Endothelial cell of umbilical vein (primary cell): ENCODE data around the gene ERICH3. TPM values are rescaled to one million over a fixed set of nuclear protein-coding genes. Genes with fewer than 3 reads are reported as not detected.

Experiments used
- BruUV-seq: library from RNA; stranded (reverse); fragments of 400-500 nt; replicated peaks from 2 replicates; lab custom pipeline; 2021; lab: Mats Ljungman, UMichigan
- CTCF ChIA-PET: fragments of 300-600, 350-600 bp; sonication (Branson Sonifier 250); formaldehyde crosslinking; loops from one replicate; lab custom pipeline; 2021; ENCODE audit warnings: antibody characterized with exemption, inconsistent platforms; lab: Charles Lee
- POLR2A ChIA-PET: fragments of 300-600, 350-600 bp; sonication (Branson Sonifier 250); formaldehyde crosslinking; loops from one replicate; lab custom pipeline; 2021; ENCODE audit warnings: antibody characterized with exemption, inconsistent platforms; lab: Charles Lee
- DNase-seq: peaks from one replicate; pipeline ENCODE4 v3.0.0-alpha.2; 2011; ENCODE audit warnings: low read depth, low spot score
- FAIRE-seq: peaks from 2 replicates; lab custom pipeline; 2011; peaks lifted over from hg19 to GRCh38; lab: Jason Lieb, UNC
- H2AFZ ChIP-seq: 2 replicates; pipeline ENCODE4 v1.6.0; 2012; ENCODE audit warnings: low read depth, low read length, control low read depth, inconsistent platforms
- H3K27ac ChIP-seq: 2 replicates; pipeline ENCODE4 v1.5.1; 2011; ENCODE audit warnings: low read depth, mild to moderate bottlenecking, control low read depth, low read length, moderate library complexity; ENCODE audit not compliant: insufficient read depth
- H3K27me3 ChIP-seq, 2 experiments: 2 replicates each; pipeline versions ENCODE4 v1.6.0 to v1.6.1; 2011; ENCODE audit warnings: low read length in 2 of 2, mixed read lengths in 1 of 2; ENCODE audit not compliant: control insufficient read depth in 2 of 2, insufficient read depth in 2 of 2
- H3K36me3 ChIP-seq, 2 experiments: 2 replicates in 1 of 2; 3 replicates in 1 of 2; pipeline ENCODE4 v1.5.1; 2011; ENCODE audit warnings: low read length in 2 of 2, mild to moderate bottlenecking in 1 of 2, moderate library complexity in 1 of 2; ENCODE audit not compliant: control insufficient read depth in 2 of 2, insufficient read depth in 2 of 2; ENCODE audit errors: extremely low read depth in 1 of 2
- H3K4me1 ChIP-seq: 3 replicates; pipeline ENCODE4 v1.5.1; 2011; ENCODE audit warnings: mild to moderate bottlenecking, low read length; ENCODE audit not compliant: control insufficient read depth, insufficient read depth; ENCODE audit errors: extremely low read depth
- H3K4me2 ChIP-seq: 2 replicates; pipeline ENCODE4 v1.6.1; 2011; ENCODE audit warnings: low read length, control low read depth, mixed read lengths; ENCODE audit not compliant: insufficient read depth
- H3K4me3 ChIP-seq, 3 experiments: fragments of 200-600 bp in 1 of 3; sonication (generic), shearing (Covaris generic) in 1 of 3; replicated peaks in 1 of 3; 2 replicates each; pipeline ENCODE4 v1.5.1; 2011 to 2016; ENCODE audit warnings: control low read depth in 3 of 3, low read length in 3 of 3, mild to moderate bottlenecking in 2 of 3, inconsistent platforms in 1 of 3, low read depth in 1 of 3, moderate library complexity in 1 of 3; ENCODE audit not compliant: insufficient read depth in 1 of 3
- H3K79me2 ChIP-seq: 2 replicates; pipeline ENCODE4 v1.6.0; 2012; ENCODE audit warnings: low read length, inconsistent platforms; ENCODE audit not compliant: control insufficient read depth, insufficient read depth
- H3K9ac ChIP-seq: replicated peaks from 2 replicates; pipeline ENCODE3; 2011; ENCODE audit warnings: low read length, control low read depth; ENCODE audit not compliant: insufficient read depth; ENCODE audit errors: extremely low read depth
- H3K9me1 ChIP-seq: replicated peaks from 3 replicates; pipeline ENCODE4 v1.6.0; 2011; ENCODE audit warnings: mild to moderate bottlenecking, low read length; ENCODE audit not compliant: control insufficient read depth, insufficient read depth; ENCODE audit errors: extremely low read depth
- H3K9me3 ChIP-seq: replicated peaks from 2 replicates; pipeline ENCODE4 v1.5.1; 2012; ENCODE audit warnings: low read length, inconsistent platforms; ENCODE audit not compliant: control insufficient read depth, insufficient read depth
- H4K20me1 ChIP-seq: replicated peaks from 2 replicates; pipeline ENCODE3; 2011; ENCODE audit warnings: mild to moderate bottlenecking, low read length; ENCODE audit not compliant: control insufficient read depth, insufficient read depth; ENCODE audit errors: extremely low read depth
- EZH2 ChIP-seq: IDR thresholded peaks from 2 replicates; pipeline ENCODE4 v1.6.1; 2012; ENCODE audit warnings: borderline replicate concordance, low read depth, mild to moderate bottlenecking, moderate library complexity, low read length, inconsistent platforms; ENCODE audit not compliant: severe bottlenecking
- FOS ChIP-seq: IDR thresholded peaks from 2 replicates; pipeline ENCODE4 v1.6.1; 2011; ENCODE audit warnings: mild to moderate bottlenecking, low read length, moderate library complexity, borderline replicate concordance; ENCODE audit not compliant: insufficient read depth
- GATA2 ChIP-seq: IDR thresholded peaks from 2 replicates; pipeline ENCODE4 v1.7.0; 2011; ENCODE audit warnings: low read depth, mild to moderate bottlenecking, moderate library complexity, mixed read lengths, low read length; ENCODE audit not compliant: insufficient read length, insufficient read depth
- JUN ChIP-seq: IDR thresholded peaks from 2 replicates; pipeline ENCODE4 v1.6.1; 2011; ENCODE audit warnings: borderline replicate concordance, low read depth; ENCODE audit not compliant: insufficient read length, insufficient read depth
- MYC ChIP-seq: IDR thresholded peaks from one replicate; pipeline ENCODE4 v1.6.1; 2011; ENCODE audit warnings: mild to moderate bottlenecking, low read depth, low read length
- POLR2A ChIP-seq: IDR thresholded peaks from 2 replicates; pipeline ENCODE4 v1.6.1; 2012; ENCODE audit warnings: low read depth, mild to moderate bottlenecking, control low read depth, low read length
- POLR2AphosphoS5 ChIP-seq: IDR thresholded peaks from 2 replicates; pipeline ENCODE4 v1.6.1; 2012; ENCODE audit warnings: low read depth, mild to moderate bottlenecking, control low read depth, low read length, moderate library complexity; ENCODE audit not compliant: insufficient read depth
- dilution Hi-C: fragments of 300-500 bp; cut with MboI; formaldehyde crosslinking; loops from one replicate; pipeline ENCODE4 v1.15.0; 2019; ENCODE audit warnings: low sequenced_read_pairs; ENCODE audit not compliant: extremely low pct_ligation_motif_present
- intact Hi-C: fragments of 100-400 bp; cut with micrococcal nuclease; formaldehyde crosslinking; loops from one replicate; pipeline ENCODE4 v1.10.0; 2022
- polyA plus RNA-seq, 4 experiments: library from polyadenylated mRNA; depleted of rRNA in 3 of 4; stranded (reverse) in 3 of 4; unstranded in 1 of 4; fragments of >200 nt; gene quantifications; 2 replicates each; pipeline versions ENCODE4 v1.2.1 to v1.2.3, GENCODE V29; 2011 to 2012; ENCODE audit warnings: missing spikeins in 1 of 4
- total RNA-seq: library from RNA; stranded (reverse); gene quantifications from 2 replicates; pipeline ENCODE4 v1.2.3, GENCODE V29; 2021
- TF ChIP-seq, protein P1 (sequence below): IDR thresholded peaks from 2 replicates; pipeline ENCODE4 v1.6.1; 2011; ENCODE audit not compliant: insufficient read depth, insufficient read length
- TF ChIP-seq, protein P2 (sequence below), 2 donors: IDR thresholded peaks; 1 replicate in 1 of 2; 2 replicates in 1 of 2; pipeline ENCODE4 v1.5.1; 2011; ENCODE audit warnings: low read length in 2 of 2, mild to moderate bottlenecking in 2 of 2, moderate library complexity in 2 of 2, control low read depth in 1 of 2, inconsistent platforms in 1 of 2, low read depth in 1 of 2; ENCODE audit not compliant: insufficient read depth in 1 of 2; ENCODE audit errors: extremely low read depth in 1 of 2

Gene ERICH3
- total and polyA plus RNA-seq, 2 donors (not counting 3 experiments of a cell fraction or from before 2014, with no cell fraction given): not detected

DNA sequence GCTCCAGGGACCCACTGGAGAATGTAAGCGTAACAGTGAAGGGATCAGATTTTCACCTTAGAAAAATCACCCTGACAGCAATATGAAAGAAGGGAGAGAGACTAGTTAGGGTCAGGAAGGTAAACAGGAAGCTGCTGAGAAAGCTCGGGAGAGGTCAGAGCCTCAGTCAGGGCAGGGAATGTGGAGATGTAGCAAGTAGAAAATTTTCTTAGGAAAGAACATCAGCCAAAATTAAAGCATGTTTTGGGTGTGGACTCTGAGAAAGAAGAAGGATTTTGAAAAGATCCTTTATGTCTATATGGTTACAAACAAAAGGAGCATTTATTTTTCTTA is 16.7 kb upstream of the ERICH3 start:
- Histone ChIP-seq H3K36me3 (no peaks in the 10 kb centered on the region), H3K4me1 (no peaks in the 10 kb centered on the region), H4K20me1 (no peaks in the 10 kb centered on the region), H3K27ac (no peak overlapping the region), H2AFZ (peak overlapping the region; percentile 69), H3K4me2 (peak overlapping the region; percentile 21), H3K79me2 (no peaks in the 10 kb centered on the region), H3K9me1 (no peaks in the 10 kb centered on the region), H3K9me3 (no peaks in the 10 kb centered on the region), H3K9ac (peak overlapping the region; percentile 9), H3K4me3 (no peak overlapping the region), H3K27me3 (no peaks in the 10 kb centered on the region)
- CTCF ChIA-PET: interaction anchor here (1.0 to 3.7 kb wide), 27 partner anchors 9 to 1062 kb away, joined by 3 to 35 read pairs (median 5); partner anchors contain the start of genes CRYZ, ERICH3 and TYW3
- intact Hi-C loops: loop anchor here (1.0 kb wide), 1 partner anchor 43 kb away; the partner anchor contains the start of genes CRYZ and TYW3
- dilution Hi-C loops: no loop called here
- FAIRE-seq (no peak), DNase-seq (peak; percentile 3)
- POLR2A ChIA-PET: no interaction called here
- TF ChIP-seq GATA2 (no peak), POLR2A (no peak), JUN (no peak), EZH2 (no peak), POLR2AphosphoS5 (no peak), FOS (no peak), MYC (no peak)
- TF ChIP-seq, protein P1, sequence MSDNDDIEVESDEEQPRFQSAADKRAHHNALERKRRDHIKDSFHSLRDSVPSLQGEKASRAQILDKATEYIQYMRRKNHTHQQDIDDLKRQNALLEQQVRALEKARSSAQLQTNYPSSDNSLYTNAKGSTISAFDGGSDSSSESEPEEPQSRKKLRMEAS: no peak
- TF ChIP-seq, protein P2, sequence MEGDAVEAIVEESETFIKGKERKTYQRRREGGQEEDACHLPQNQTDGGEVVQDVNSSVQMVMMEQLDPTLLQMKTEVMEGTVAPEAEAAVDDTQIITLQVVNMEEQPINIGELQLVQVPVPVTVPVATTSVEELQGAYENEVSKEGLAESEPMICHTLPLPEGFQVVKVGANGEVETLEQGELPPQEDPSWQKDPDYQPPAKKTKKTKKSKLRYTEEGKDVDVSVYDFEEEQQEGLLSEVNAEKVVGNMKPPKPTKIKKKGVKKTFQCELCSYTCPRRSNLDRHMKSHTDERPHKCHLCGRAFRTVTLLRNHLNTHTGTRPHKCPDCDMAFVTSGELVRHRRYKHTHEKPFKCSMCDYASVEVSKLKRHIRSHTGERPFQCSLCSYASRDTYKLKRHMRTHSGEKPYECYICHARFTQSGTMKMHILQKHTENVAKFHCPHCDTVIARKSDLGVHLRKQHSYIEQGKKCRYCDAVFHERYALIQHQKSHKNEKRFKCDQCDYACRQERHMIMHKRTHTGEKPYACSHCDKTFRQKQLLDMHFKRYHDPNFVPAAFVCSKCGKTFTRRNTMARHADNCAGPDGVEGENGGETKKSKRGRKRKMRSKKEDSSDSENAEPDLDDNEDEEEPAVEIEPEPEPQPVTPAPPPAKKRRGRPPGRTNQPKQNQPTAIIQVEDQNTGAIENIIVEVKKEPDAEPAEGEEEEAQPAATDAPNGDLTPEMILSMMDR (IDR thresholded peaks at IDR 0.05; ENCODE audit: extremely low read depth in 1 of 2, insufficient read depth in 1 of 2, low read depth in 1 of 2, low read length in 2 of 2): no peak
- no TSS peak for BruUV-seq
